ENCODE data around the gene FMO5.
"Not testable (repeated sequence)": the region's sequence is repeated elsewhere in the genome, so short reads cannot be mapped to it uniquely, and the experiment has no call there.

FMO5 gene

DNA sequence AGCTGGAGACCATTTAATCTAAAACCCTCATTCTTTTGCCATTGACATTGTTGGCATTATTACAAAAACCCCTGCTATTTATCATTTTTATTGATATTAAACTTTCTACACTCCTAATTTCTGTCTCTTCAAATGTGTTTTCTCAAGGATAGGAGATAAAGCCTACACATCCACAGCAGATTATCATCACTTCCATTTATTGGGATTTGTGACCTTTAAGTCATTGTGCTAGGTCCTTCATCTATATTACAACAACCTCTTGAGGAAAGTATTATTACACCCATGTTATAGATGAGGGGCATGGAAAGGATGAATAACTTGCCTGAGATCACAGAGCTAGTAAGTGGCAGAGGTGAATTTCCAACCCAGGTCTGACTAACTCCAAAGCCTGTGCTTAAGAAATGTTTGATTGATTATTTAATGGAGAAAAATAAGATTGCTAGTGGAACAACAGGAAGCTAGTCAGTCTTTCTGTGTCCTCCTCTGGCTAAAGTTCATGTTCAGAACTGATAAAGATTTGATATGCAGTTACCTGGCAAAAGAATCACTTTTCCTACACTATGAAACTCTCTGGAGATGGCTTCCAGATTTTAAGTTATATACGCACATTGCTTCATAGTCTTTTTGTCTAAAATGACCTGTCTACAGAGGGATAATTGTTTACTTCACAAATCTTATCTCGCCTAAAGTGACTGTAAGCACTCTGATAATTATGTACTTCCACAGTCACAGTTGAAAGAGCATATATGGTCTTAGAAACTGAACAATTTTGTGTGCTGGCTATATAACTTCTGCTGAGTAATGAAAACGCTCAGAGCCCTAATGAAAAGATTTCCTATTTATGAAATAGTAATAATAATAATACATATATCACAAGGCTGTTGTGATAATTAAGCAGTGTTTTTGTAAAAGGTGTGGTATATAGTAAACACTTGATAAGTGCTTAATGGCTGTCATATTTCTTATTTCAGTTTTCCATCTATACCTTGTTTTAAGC is 15.0 kb downstream of the FMO5 start:
- no peak for DNase-seq (ENCODE audit: low read depth in 1 of 2, low spot score in 1 of 2)

- DNase-seq (ENCODE audit: low read depth in 1 of 2, low spot score in 1 of 2), result no peak
Observed at GRCh38 chr1:147208619-147209018, 16.5 kb downstream of the FMO5 start.

DNA sequence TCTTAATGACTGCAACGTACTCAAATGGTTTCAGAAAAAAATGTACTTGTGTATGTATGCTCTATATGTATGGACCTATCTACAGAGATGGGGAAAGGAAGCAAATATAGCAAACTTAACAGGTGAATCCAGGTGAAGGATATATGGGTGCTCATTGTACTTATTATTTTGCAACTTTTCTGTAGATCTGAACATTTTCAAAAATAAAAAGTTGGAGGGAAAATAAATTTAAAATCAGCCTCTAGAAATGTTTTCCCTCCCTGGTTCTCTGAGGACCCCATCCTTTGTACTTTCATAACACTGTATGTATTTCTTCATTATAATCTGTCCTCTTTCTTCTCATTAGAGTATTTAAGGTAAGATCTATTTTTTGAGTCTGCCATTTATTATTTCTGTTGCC is 17.9 kb downstream of the FMO5 start:
- DNase-seq (ENCODE audit: low read depth in 1 of 2, low spot score in 1 of 2), result no peak

GRCh38 chr1:147204080-147204479 is 21.1 kb downstream of the FMO5 start:
- DNase-seq (ENCODE audit: low read depth in 1 of 2, low spot score in 1 of 2), result no peak

GRCh38 chr1:147202576-147202975 is 22.6 kb downstream of the FMO5 start:
- no peak for DNase-seq (ENCODE audit: low read depth in 1 of 2, low spot score in 1 of 2)

DNA sequence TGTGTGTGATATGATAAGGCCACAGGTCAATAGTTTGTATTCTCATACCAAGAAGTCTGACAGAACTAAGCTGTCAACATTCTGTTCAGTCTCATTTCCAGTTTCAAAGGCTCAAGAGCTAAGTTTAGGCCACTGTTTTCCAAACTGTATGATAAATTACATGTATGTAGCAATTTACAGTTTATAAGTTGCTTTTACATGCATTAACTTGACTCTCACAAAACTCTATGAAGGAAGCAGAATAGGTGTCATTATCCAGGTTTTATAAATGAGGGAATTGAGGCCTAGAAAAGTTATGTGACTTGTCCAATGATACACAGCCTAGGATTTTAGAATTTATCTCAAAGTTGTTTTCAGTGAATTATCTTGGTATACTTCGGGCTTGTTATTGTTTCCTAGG is 23.4 kb downstream of the FMO5 start:
- no peak for DNase-seq (ENCODE audit: low read depth in 1 of 2, low spot score in 1 of 2)

DNA sequence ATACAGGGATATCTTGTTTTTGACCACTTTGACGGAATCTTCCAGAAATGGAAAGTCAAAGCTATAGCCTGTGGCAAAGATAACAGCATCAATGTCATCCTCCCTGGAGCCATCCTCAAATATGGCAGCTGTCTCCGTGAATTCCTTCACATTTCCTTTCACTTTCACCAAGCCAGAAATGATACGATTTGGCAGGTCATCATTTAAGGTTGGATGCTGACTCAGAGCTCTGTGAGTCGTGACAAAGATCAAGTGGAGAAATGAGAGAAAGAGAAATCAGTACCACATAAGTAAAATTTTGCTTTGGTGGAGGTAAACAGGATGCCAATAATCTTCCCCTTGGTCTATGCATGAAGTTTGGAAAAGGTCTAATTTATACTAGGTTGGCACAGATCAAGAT is 23.9 kb downstream of the FMO5 start:
- DNase-seq (ENCODE audit: low read depth in 1 of 2, low spot score in 1 of 2), result no peak

GRCh38 chr1:147197324-147197723 is 27.8 kb downstream of the FMO5 start:
- DNase-seq (ENCODE audit: low read depth in 1 of 2, low spot score in 1 of 2), result not testable (repeated sequence)

DNA sequence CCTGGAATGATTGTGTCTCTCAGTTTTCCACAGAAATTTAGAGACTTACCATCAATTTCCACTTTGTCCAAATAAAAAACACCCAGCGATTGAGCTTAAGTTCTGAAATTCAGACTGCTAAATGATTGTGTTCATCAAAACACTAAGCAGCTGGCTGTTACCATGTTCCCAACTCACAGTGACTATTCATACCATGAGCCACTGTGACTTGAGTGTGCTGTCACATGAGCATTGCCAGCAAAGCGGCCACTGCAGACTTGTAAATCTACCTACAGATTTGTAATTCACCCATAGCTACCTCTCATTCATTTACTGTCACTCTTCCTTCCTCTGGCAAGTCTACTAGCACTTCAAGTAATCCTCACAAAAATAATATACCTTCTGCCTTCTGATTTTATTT is 35.6 kb downstream of the FMO5 start:
- DNase-seq (ENCODE audit: low read depth in 1 of 2, low spot score in 1 of 2), result no peak

GRCh38 chr1:147185432-147185831 is 39.7 kb downstream of the FMO5 start:
- DNase-seq (ENCODE audit: low read depth in 1 of 2, low spot score in 1 of 2), result no peak

DNA sequence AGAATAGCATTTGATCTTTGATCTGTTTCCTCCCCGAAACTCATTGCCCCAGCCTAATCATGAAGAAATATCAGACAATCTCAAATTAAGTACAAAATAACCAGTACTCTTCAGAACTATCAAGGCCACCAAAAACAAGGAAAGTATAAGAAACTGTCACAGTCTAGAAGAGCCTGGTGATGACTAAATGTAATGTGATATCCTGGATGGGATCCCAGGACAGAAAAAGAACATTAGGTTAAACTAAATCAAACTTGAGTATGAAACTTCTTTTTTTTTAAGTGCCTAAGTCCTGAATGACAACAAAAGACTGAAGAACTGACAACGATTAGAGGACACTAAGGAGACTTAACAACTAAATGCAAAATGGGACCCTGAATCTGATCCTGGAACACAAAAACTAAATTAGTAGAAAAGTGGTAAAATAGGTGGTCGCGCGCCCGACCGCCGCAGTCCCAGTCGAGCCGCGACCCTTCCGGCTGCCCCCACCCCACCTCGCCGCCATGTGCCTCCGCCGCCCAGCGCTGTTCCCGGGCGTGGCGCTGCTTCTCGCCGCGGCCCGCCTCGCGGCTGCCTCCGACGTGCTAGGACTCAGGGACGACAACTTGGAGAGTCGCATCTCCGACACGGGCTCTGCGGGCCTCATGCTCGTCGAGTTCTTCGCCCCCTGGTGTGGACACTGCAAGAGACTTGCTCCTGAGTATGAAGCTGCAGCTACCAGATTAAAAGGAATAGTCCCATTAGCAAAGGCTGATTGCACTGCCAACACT is 47.3 kb downstream of the FMO5 start:
- no peak for DNase-seq (ENCODE audit: low read depth in 1 of 2, low spot score in 1 of 2)

DNA sequence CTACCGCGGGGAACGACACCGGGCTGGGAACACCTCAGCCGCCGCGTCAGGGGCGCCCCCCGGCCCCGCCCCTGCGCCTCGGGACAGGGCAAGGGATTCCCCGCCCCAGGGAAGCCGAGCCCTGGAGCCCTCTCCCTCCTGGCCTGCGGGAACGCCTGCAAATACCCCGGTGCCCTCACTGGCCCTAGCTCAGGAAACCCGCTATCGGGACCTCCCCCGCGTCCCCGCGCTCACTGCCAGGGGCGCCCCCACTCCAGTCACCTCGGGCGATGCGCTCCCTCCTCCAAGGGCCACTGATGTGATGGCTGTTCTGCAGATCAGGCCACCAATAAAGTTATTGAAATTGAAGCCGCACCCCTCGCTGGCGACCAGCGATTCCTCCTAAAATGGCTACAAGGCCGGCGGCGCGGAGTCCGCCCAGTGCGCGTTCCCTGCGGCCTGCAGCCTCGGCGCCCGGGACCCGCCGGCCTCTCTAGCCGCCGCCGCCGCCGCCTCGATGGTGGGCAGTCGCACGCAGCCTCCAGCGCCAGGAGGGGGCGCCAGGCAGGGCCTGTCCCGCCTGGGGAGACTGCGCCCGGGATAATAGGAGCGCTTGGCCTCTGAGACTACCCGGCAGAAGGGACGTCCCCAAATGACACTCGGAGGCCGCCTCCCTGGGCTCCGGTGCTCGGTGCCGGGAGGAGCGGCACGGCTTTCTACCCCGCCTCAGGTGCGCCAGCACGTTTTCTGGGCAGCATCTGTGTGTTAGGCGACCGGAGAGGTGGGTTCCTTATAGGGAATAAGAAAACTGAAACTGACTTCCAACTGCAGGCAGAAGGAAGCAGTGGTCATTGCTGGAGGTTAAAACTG is 52.7 kb downstream of the FMO5 start, which contains the start of gene PRKAB2:
PRKAB2 (minus strand) TSS at position 303 of the 849 bp plus-strand sequence. CDS start 326 bp downstream, outside the sequence.
- peak; percentile 77 to 85 for DNase-seq (ENCODE audit: low read depth in 1 of 2, low spot score in 1 of 2)

DNA sequence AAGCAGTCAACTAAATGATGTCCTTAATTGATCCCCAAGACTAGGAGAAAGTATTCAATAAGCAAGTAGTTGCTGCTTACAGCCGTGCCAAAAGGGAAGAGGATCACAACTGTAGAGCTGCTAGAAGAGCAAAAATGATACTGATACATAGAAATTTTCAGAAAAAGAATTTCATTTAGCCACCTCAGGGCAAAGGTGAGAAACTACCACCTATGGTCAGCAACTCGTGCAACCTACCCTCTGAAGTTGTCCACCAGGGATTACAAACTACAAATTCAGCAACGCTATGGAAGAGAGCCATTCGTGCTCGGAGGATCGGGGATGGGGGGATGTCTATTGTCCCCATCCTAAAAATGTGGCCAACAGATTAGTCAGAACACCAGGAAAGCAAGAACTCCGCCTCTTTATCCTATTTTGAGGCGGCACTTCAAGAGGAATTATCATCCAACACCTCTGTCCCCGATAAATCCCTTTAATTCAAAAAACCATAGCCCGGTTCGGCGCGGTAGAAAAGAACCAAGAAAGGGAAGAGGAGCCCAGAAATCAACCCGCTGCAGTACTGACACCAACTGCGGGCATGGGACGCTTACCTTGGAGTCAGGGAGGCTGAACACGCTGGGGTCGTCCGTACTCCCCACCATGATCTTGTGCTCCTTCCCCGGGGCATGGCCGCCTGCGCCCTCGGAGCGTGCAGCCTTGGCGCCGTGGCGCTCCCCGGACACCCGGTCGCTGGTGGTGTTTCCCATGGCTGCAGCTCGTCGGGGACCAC is 53.6 kb downstream of the FMO5 start:
- no peak for DNase-seq (ENCODE audit: low read depth in 1 of 2, low spot score in 1 of 2)

DNA sequence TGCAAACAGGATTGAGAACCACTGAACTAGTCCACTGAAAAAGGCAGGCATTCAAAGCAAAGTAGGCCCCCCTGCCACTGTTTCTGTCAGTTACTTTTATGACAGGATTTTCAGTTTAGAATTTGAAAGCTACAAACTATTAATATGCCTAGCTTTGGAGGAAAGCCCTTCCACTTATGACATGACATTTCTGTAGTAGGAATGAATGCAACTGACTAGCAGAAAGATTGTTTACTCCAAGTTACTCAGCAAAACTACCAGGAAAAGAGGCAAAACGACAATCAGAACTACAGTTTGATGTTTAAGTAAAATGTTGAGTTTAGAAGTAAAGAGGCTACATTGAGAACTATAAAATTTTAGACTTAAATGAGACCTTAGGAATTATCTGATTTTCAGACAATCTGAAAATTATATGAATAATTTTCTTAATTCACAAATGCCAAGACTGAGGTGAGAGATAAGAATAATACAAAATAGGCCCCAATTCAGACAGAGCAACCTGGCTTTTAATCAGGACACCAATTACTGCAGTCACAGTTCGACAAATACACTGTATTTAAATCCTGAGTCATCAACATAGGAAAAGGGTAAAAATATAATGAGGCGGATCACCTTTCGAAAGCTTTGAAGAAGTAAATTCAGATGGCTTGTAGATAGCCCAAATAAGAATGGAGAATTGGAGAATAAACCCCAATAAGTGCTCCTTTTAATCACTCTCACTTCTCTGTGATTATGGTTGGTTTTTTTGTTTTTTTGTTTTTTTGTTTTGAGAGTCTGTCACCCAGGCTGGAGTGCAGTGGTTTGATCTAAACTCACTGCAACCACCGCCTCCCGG is 55.1 kb downstream of the FMO5 start:
- DNase-seq (ENCODE audit: low read depth in 1 of 2, low spot score in 1 of 2), result no peak

GRCh38 chr1:147169171-147169570 is 56.0 kb downstream of the FMO5 start:
- no peak for DNase-seq (ENCODE audit: low read depth in 1 of 2, low spot score in 1 of 2)

- no peak for DNase-seq (ENCODE audit: low read depth in 1 of 2, low spot score in 1 of 2)
Observed at GRCh38 chr1:147168626-147169058, 56.5 kb downstream of the FMO5 start.

DNA sequence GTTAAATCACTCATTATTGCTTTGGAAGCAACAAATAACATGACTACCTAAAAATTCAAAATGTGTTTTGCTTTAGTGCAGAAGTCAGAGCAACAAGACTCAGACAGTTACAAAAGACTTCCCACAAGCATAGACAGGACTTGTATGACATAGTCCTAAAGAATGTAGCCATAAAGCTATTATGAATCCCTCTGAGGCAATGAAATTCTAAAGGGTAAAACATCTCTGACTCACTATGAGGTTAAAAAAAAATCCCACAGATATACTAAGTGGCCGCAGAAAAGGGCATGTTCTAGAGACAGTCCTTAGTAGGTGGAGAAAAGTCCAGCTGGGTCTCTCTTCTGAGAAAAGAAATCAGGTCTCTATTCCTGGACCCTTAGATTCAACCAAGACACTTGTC is 57.8 kb downstream of the FMO5 start:
- no peak for DNase-seq (ENCODE audit: low read depth in 1 of 2, low spot score in 1 of 2)

DNA sequence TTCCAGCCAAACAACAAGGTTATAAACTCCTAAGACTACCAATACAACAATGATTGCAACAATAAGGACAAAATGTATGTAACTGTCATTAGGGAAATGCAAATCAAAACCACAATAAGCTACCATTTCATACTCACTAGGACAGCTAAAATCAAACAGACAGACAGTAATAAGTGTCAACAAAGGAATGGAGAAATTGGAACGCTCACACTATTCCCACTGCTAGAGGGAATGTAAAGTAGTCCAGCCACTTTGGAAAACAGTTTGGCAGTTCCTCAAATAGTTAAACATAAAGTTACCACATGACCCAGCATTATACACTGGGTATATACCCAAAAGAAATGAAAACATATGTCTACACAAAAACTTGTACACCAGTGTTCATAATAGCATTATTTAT is 62.1 kb downstream of the FMO5 start:
- DNase-seq (ENCODE audit: low read depth in 1 of 2, low spot score in 1 of 2), result no peak

DNA sequence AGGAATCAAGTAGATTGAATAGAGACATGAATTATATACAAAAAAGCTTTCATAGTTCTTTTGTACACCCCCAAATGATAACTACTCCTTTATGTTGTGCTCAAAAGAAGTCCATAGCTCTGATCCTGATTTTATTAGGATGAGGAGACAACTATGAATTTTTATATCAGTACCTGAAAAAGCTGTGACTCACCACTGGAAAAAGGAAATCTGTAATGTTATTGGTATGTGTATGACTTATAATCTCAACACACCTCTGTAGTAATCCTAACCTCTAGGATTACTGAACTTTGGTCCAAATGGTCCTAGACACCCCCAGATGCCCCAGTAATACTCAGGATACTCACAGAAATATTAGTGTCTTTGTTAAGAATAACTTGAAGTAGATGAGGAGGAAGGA is 63.0 kb downstream of the FMO5 start:
- no peak for DNase-seq (ENCODE audit: low read depth in 1 of 2, low spot score in 1 of 2)
